Measurements from ENCODE around the gene TNNC2. TPM values are rescaled to one million over a fixed set of nuclear protein-coding genes. Genes with fewer than 3 reads are reported as not detected.
"Not testable (repeated sequence)": the region's sequence is repeated elsewhere in the genome, so short reads cannot be mapped to it uniquely, and the experiment has no call there.

Gene TNNC2
- polyA plus RNA-seq, 1 experiment = 0.60 TPM

DNA sequence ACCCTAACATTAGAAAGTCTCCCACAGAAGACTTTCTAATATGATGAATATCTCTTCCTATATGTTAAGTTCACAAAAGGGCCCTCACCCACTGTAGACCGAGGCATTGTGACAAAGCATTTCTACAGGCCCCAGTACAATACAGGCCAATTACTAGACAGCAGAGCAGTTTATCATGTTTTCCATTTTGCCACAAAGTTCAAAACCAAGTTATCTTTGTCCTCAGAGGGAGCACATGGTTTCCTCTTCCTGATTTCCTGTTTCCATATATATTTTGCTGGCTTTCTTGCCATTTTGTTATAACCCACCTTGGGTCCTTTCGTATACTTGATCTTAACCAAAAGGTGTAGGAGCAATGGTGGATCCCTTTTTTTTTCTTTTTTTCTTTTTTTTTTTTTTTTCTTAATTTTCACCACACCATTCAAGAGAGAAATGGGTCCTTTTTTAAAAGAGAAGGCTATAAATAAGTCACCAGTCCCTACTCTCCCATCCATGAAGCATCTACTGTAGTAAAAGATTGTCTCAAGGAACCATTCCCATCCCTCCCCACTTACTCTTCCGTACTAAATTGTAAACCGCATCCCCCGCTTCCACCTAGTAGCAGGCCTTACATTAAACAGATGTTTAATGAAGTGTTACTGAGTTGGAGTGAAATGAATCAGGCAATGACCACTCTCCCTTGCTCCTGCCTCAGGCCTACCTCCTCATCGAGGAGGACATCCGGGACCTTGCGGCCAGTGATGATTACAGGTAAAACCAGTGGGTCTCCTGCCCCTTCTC lies 16.7 kb downstream of the TNNC2 start:
- DNase-seq (ENCODE audit: low read depth) = no peak
- Histone ChIP-seq H3K27me3 (ENCODE audit: control insufficient read depth, insufficient read depth, low read length) (no peaks in the 10 kb centered on the region), H3K4me3 (ENCODE audit: low read depth, low read length) (no peak overlapping the region), H3K36me3 (ENCODE audit: control insufficient read depth, insufficient read depth, low read length) (peaks cover 17% of the 10 kb centered on the region)
- ChIA-PET CTCF (interaction anchor here (2.3 kb wide), 1 partner anchor 11 kb away, joined by 10 read pairs; no protein-coding TSS in a partner anchor), POLR2A (no interaction called here)
- TF ChIP-seq, protein P1, sequence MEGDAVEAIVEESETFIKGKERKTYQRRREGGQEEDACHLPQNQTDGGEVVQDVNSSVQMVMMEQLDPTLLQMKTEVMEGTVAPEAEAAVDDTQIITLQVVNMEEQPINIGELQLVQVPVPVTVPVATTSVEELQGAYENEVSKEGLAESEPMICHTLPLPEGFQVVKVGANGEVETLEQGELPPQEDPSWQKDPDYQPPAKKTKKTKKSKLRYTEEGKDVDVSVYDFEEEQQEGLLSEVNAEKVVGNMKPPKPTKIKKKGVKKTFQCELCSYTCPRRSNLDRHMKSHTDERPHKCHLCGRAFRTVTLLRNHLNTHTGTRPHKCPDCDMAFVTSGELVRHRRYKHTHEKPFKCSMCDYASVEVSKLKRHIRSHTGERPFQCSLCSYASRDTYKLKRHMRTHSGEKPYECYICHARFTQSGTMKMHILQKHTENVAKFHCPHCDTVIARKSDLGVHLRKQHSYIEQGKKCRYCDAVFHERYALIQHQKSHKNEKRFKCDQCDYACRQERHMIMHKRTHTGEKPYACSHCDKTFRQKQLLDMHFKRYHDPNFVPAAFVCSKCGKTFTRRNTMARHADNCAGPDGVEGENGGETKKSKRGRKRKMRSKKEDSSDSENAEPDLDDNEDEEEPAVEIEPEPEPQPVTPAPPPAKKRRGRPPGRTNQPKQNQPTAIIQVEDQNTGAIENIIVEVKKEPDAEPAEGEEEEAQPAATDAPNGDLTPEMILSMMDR (IDR thresholded peaks at IDR 0.05; ENCODE audit: insufficient read depth, low read depth, low read length) = no peak

DNA sequence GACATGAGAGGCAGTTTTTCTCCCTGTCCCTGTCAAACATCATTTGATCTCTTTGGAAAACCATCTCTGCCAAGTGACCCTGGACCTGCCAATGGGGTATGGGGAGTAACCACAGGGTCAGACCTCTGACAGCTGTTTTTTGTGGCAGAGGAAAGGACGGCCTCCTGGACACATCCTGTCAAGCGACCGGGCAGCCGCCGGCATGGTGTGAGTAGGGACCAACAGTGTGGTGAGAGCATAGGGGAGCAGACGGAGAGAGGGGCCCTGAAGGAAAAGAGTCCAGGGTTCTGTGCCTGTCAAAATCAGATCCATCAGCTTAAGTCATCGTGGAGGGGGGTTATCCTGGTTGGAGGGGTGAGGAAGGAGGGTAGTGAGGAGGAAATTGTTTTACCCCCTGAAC lies 25.3 kb downstream of the TNNC2 start:
- CTCF ChIA-PET = interaction anchor here (0.8 to 1.9 kb wide), 2 partner anchors 168 to 849 kb away, joined by 4 to 5 read pairs; no protein-coding TSS in a partner anchor

DNA sequence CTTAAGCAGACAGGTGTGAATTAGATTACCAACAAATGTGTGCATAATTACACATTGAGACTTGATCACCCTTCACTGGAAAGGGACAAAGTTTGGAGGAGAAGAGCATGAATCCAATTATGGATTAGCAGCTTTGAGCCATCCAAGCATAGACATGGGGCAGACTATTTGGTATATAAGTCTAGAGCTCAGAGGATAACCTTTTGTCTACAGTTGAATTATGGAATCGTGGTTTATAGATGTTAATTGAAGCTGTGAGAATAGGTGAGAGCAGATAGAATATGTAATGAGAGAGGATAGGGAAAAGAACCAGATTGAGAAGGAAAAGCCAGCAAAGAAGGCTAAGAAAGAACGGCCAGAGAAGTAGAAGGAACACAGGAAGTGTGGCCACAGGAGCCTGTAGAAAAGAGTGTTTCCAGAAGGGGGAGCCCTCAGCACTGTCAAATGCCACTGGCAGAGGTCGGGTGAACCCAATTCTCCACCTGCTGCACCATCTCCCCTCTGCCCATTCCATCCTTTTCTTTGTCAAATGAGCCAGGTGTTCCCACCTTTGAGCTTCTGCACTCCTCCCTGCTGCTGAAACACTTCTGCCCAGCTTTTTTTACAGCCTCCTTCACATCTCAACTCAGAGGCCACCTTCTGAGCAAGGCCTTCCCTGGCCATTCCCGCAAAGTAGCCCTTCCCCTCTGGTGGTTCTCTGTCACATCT lies 28.0 kb downstream of the TNNC2 start:
- no peak for DNase-seq (ENCODE audit: low read depth)

More for the DNA sequence above, 25.3 kb downstream of the TNNC2 start:
- Histone ChIP-seq H3K27me3 (ENCODE audit: control insufficient read depth, insufficient read depth, low read length) (no peaks in the 10 kb centered on the region), H3K4me3 (ENCODE audit: low read depth, low read length) (no peak overlapping the region), H3K36me3 (ENCODE audit: control insufficient read depth, insufficient read depth, low read length) (peaks cover 33% of the 10 kb centered on the region)
- DNase-seq (ENCODE audit: low read depth) = no peak
- TF ChIP-seq, protein P1 (IDR thresholded peaks at IDR 0.05; ENCODE audit: insufficient read depth, low read depth, low read length) = no peak
- POLR2A ChIA-PET = no interaction called here

DNA sequence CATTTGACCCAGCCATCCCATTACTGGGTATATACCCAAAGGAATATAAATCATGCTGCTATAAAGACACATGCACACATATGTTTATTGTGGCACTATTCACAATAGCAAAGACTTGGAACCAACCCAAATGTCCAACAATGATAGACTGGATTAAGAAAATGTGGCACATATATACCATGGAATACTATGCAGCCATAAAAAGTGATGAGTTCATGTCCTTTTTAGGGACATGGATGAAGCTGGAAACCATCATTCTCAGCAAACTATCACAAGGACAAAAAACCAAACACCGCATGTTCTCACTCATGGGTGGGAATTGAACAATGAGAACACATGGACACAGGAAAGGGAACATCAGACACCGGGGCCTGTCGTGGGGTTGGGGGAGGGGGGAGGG lies 29.2 kb downstream of the TNNC2 start:
- CTCF ChIA-PET = interaction anchor here (1.1 to 2.5 kb wide), 11 partner anchors 9 to 172 kb away, joined by 3 to 26 read pairs (median 10); partner anchors contain the start of gene PCIF1
- POLR2A ChIA-PET; H3K4me3 ChIP-seq (ENCODE audit: low read depth, low read length); DNase-seq (ENCODE audit: low read depth); H3K27me3 ChIP-seq (ENCODE audit: control insufficient read depth, insufficient read depth, low read length): not testable (repeated sequence)
- peaks cover 24% of the 10 kb centered on the region for H3K36me3 ChIP-seq (ENCODE audit: control insufficient read depth, insufficient read depth, low read length)

More for the DNA sequence above, 28.0 kb downstream of the TNNC2 start:
- Histone ChIP-seq H3K27me3 (ENCODE audit: control insufficient read depth, insufficient read depth, low read length) (no peaks in the 10 kb centered on the region), H3K36me3 (ENCODE audit: control insufficient read depth, insufficient read depth, low read length) (peaks cover 29% of the 10 kb centered on the region), H3K4me3 (ENCODE audit: low read depth, low read length) (no peak overlapping the region)
- ChIA-PET POLR2A (no interaction called here), CTCF (interaction anchor here (0.5 to 2.5 kb wide), 32 partner anchors 8 to 302 kb away, joined by 3 to 26 read pairs (median 5); partner anchors contain the start of genes CTSA, NEURL2, PCIF1 and SPATA25)
- TF ChIP-seq, protein P1 (IDR thresholded peaks at IDR 0.05; ENCODE audit: insufficient read depth, low read depth, low read length) = peak; percentile 78

DNA sequence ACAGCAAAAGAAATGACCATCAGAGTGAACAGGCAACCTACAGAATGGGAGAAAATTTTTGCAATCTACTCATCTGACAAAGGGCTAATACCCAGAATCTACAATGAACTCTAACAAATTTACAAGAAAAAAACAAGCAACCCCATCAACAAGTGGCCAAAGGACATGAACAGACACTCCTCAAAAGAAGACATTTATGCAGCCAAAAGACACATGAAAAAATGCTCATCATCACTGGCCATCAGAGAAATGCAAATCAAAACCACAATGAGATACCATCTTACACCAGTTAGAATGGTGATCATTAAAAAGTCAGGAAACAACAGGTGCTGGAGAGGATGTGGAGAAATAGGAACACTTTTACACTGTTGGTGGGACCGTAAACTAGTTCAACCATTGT lies 29.6 kb downstream of the TNNC2 start:
- CTCF ChIA-PET = interaction anchor here (2.5 kb wide), 1 partner anchor 166 kb away, joined by 26 read pairs; no protein-coding TSS in a partner anchor
- H3K4me3 ChIP-seq (ENCODE audit: low read depth, low read length); POLR2A ChIA-PET; H3K27me3 ChIP-seq (ENCODE audit: control insufficient read depth, insufficient read depth, low read length); DNase-seq (ENCODE audit: low read depth): not testable (repeated sequence)
- peaks cover 24% of the 10 kb centered on the region for H3K36me3 ChIP-seq (ENCODE audit: control insufficient read depth, insufficient read depth, low read length)

All from BJ (cell line).